Osteoblast (primary cell): ENCODE results near the gene NAA40. TPM values are rescaled to one million over a fixed set of nuclear protein-coding genes. Genes with fewer than 3 reads are reported as not detected.

Experiments used
- DNase-seq: peaks from one replicate; pipeline ENCODE4 v3.0.0; 2011; ENCODE audit warnings: low spot score, mixed read lengths; ENCODE audit not compliant: insufficient read length; ENCODE audit errors: missing footprints
- H2AFZ ChIP-seq: 2 replicates; pipeline ENCODE4 v1.6.0; 2011; ENCODE audit warnings: mild to moderate bottlenecking, low read length
- H3K27ac ChIP-seq: 2 replicates; pipeline ENCODE4 v1.5.1; 2011; ENCODE audit warnings: mild to moderate bottlenecking, low read depth, low read length, moderate library complexity
- H3K27me3 ChIP-seq: 2 replicates; pipeline ENCODE4 v1.6.0; 2012; ENCODE audit warnings: mild to moderate bottlenecking, control low read depth, inconsistent platforms, low read length, moderate library complexity; ENCODE audit not compliant: insufficient read depth
- H3K36me3 ChIP-seq: 2 replicates; pipeline ENCODE4 v1.5.1; 2011; ENCODE audit warnings: mild to moderate bottlenecking, low read length, control low read depth, moderate library complexity; ENCODE audit not compliant: insufficient read depth
- H3K4me1 ChIP-seq: 2 replicates; pipeline ENCODE4 v1.5.1; 2011; ENCODE audit warnings: mild to moderate bottlenecking, low read length, control low read depth, moderate library complexity; ENCODE audit not compliant: insufficient read depth
- H3K4me2 ChIP-seq: 2 replicates; pipeline ENCODE4 v1.6.0; 2011; ENCODE audit warnings: mild to moderate bottlenecking, low read length; ENCODE audit not compliant: insufficient read depth
- H3K4me3 ChIP-seq: fragments of 200-600 bp; sonication (generic); 3 replicates; pipeline ENCODE4 v1.5.1; 2012; ENCODE audit warnings: mild to moderate bottlenecking, low read length, inconsistent platforms; ENCODE audit not compliant: insufficient read depth
- H3K79me2 ChIP-seq: 2 replicates; pipeline ENCODE4 v1.6.0; 2012; ENCODE audit warnings: mild to moderate bottlenecking, low read length, control low read depth, inconsistent platforms; ENCODE audit not compliant: insufficient read depth
- H3K9me3 ChIP-seq: 2 replicates; pipeline ENCODE4 v1.5.1; 2011; ENCODE audit warnings: low read depth, low read length, control low read depth
- H4K20me1 ChIP-seq: 2 replicates; pipeline ENCODE4 v1.6.0; 2012; ENCODE audit warnings: mild to moderate bottlenecking, low read length, control low read depth; ENCODE audit not compliant: insufficient read depth
- CTCF ChIP-seq: IDR thresholded peaks from 2 replicates; pipeline ENCODE4 v1.5.1; 2011; ENCODE audit warnings: mild to moderate bottlenecking, low read depth, low read length, moderate library complexity; ENCODE audit errors: extremely low read depth
- total RNA-seq: library from RNA; depleted of rRNA; stranded (reverse); fragments of >200 nt; gene quantifications from 2 replicates; pipeline ENCODE4 v1.2.3, GENCODE V29; 2012

The NAA40 gene
- total RNA-seq, 1 donor: 11.9 TPM

GRCh38 chr11:63996512-63996911, 57.7 kb downstream of the NAA40 start:
- Histone ChIP-seq H3K27me3 (no peaks in the 10 kb centered on the region), H3K27ac (no peak overlapping the region), H3K4me2 (no peak overlapping the region), H3K36me3 (peaks cover 24% of the 10 kb centered on the region), H3K4me3 (no peak overlapping the region), H3K4me1 (peaks cover 7% of the 10 kb centered on the region), H3K9me3 (no peaks in the 10 kb centered on the region), H2AFZ (no peak overlapping the region), H3K79me2 (peaks cover 7% of the 10 kb centered on the region), H4K20me1 (peaks cover 31% of the 10 kb centered on the region)
- TF ChIP-seq CTCF: no peak
- peak; percentile 83 for DNase-seq

DNA sequence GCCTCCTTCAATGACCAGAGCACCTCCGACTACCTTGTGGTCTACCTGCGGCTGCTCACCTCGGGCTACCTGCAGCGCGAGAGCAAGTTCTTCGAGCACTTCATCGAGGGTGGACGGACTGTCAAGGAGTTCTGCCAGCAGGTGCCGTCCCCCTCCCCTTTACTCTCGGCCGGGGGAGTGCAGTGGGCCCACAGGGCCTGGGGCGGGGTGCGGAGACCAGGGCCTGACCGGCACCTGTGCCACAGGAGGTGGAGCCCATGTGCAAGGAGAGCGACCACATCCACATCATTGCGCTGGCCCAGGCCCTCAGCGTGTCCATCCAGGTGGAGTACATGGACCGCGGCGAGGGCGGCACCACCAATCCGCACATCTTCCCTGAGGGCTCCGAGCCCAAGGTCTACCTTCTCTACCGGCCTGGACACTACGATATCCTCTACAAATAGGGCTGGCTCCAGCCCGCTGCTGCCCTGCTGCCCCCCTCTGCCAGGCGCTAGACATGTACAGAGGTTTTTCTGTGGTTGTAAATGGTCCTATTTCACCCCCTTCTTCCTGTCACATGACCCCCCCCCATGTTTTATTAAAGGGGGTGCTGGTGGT, 58.4 kb downstream of the NAA40 start:
- Histone ChIP-seq H3K4me3 (no peak overlapping the region), H3K27me3 (no peaks in the 10 kb centered on the region), H3K79me2 (peaks cover 4% of the 10 kb centered on the region), H2AFZ (no peak overlapping the region), H3K36me3 (peaks cover 22% of the 10 kb centered on the region), H3K4me1 (peaks cover 7% of the 10 kb centered on the region), H3K9me3 (no peaks in the 10 kb centered on the region), H3K27ac (no peak overlapping the region), H3K4me2 (no peak overlapping the region), H4K20me1 (peaks cover 32% of the 10 kb centered on the region)
- no peak for TF ChIP-seq CTCF
- DNase-seq: peak; percentile 83

DNA sequence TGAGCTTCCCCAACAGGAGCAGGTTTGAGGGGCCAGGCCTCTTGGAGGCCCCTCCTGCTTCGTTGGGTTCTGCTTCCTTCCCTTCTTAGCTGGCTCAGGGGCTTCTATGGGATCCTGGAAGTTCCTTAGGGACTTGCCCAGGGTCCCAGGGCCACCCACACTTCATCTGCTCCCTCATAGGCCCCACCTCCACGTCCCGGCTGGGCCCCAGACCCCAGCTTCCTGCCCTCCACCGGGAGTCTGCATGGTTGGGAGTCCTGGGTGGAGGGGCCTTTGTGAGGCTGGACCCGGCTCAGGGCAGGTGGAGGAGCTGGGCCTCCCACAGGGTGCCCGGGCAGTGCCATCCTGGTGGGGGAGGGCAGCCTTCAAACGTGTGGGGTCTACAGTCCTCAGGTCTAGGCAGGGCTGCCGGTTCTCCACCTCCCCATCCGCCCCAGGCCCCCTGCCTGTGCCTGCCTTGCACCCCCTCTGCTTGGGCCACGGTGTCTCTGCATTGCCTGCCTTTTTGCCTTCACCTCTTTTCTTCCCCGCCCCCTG, 59.1 kb downstream of the NAA40 start:
- Histone ChIP-seq H3K4me2 (no peak overlapping the region), H3K79me2 (peaks cover 3% of the 10 kb centered on the region), H4K20me1 (peaks cover 33% of the 10 kb centered on the region), H3K9me3 (no peaks in the 10 kb centered on the region), H2AFZ (no peak overlapping the region), H3K27ac (no peak overlapping the region), H3K27me3 (no peaks in the 10 kb centered on the region), H3K36me3 (peaks cover 22% of the 10 kb centered on the region), H3K4me1 (peaks cover 9% of the 10 kb centered on the region), H3K4me3 (no peak overlapping the region)
- DNase-seq: peak; percentile 91
- no peak for TF ChIP-seq CTCF

DNA sequence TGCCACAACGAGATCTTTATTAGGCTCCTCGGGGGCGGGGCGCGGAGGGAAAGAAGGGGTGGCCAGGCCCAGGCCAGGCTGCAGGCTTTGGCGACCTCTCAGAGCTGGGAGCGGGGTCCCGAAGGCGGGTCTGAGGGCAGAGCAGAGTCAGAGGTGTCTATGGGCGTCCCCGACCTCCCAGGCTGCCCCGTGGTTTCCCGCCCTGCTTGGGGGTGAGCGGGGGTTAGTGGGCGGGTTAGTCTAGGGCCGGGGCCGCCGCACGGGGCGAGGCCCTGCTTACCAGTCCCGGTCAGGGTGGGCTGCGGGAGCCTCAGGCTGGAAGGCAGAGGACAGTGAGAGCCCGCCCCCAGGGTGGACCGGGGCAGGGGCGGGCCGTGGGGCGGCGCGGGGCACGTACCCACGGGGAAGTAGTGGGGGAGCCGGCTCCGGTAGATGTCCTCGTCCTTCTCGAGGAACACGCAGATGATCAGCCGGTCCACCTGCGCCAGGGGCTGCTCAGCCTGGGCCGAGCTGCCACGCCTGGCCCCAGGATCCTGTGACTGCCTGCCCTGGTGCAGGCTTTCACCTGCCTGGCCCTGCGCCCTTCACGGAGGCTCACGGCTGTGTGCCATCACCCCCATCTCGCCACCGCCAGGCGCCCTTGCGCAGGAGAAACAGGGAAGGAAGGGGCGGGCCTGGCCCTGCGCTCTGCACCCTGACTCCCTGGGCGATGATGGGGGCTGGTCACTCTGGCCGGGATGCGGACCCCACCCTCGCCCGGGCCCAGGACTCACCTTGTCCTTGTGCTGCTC, 60.0 kb downstream of the NAA40 start:
- no peak overlapping the region for H3K4me2 ChIP-seq
- no peak overlapping the region for H3K4me3 ChIP-seq
- H2AFZ ChIP-seq: no peak overlapping the region
- no peaks in the 10 kb centered on the region for H3K9me3 ChIP-seq
- peaks cover 33% of the 10 kb centered on the region for H4K20me1 ChIP-seq
- TF ChIP-seq CTCF: no peak
- H3K36me3 ChIP-seq: peaks cover 22% of the 10 kb centered on the region
- peak; percentile 91 for DNase-seq
- H3K4me1 ChIP-seq: peaks cover 9% of the 10 kb centered on the region
- H3K27ac ChIP-seq: no peak overlapping the region
- H3K27me3 ChIP-seq: no peaks in the 10 kb centered on the region
- H3K79me2 ChIP-seq: no peaks in the 10 kb centered on the region
